DOHH2 (cell line): ENCODE measurements around the gene KMT5C.
A peak's percentile ranks its signal among the peaks of the same experiment; 100 is the strongest.

Source experiments
- H3F3A ChIP-seq: fragments of 200-600 bp; sonication (generic), shearing (Covaris generic); 2 replicates; pipeline ENCODE4 v1.6.0; 2016; ENCODE audit warnings: antibody characterized with exemption, mild to moderate bottlenecking; ENCODE audit not compliant: control insufficient read depth, insufficient read depth
- H3K27ac ChIP-seq: fragments of 200-600 bp; sonication (generic); 2 replicates; pipeline ENCODE4 v1.5.1; 2014; ENCODE audit warnings: low read depth, mild to moderate bottlenecking, low read length, moderate library complexity
- H3K27me3 ChIP-seq: fragments of 200-600 bp; sonication (generic); 2 replicates; pipeline ENCODE4 v1.6.1; 2014; ENCODE audit warnings: mild to moderate bottlenecking, low read length, mixed read lengths; ENCODE audit not compliant: control insufficient read depth
- H3K36me3 ChIP-seq: fragments of 200-600 bp; sonication (generic); 2 replicates; pipeline ENCODE4 v1.6.1; 2014; ENCODE audit warnings: mild to moderate bottlenecking, low read length, moderate library complexity, mixed read lengths; ENCODE audit not compliant: control insufficient read depth
- H3K4me1 ChIP-seq: fragments of 200-600 bp; sonication (generic); 2 replicates; pipeline ENCODE4 v1.6.1; 2014; ENCODE audit warnings: mild to moderate bottlenecking, low read length, mixed read lengths; ENCODE audit not compliant: control insufficient read depth
- H3K4me2 ChIP-seq: fragments of 200-600 bp; sonication (generic); 2 replicates; pipeline ENCODE4 v1.6.0; 2014; ENCODE audit warnings: mild to moderate bottlenecking, low read length, moderate library complexity
- H3K4me3 ChIP-seq: fragments of 200-600 bp; sonication (generic); 2 replicates; pipeline ENCODE4 v1.5.1; 2014; ENCODE audit warnings: mild to moderate bottlenecking, low read length, mixed read lengths
- H3K79me2 ChIP-seq: fragments of 200-600 bp; sonication (generic); 2 replicates; pipeline ENCODE4 v1.6.1; 2014; ENCODE audit warnings: mild to moderate bottlenecking, low read length, mixed read lengths; ENCODE audit not compliant: control insufficient read depth
- H3K9me2 ChIP-seq: fragments of 200-600 bp; sonication (generic); replicated peaks from 2 replicates; pipeline ENCODE4 v1.6.1; 2014; ENCODE audit warnings: mild to moderate bottlenecking, low read length, mixed read lengths; ENCODE audit not compliant: control insufficient read depth
- H3K9me3 ChIP-seq: fragments of 200-600 bp; sonication (generic); 2 replicates; pipeline ENCODE4 v1.6.1; 2014; ENCODE audit warnings: antibody characterized with exemption, low read length, mixed read lengths; ENCODE audit not compliant: control insufficient read depth, insufficient read depth
- H4K20me1 ChIP-seq: fragments of 200-600 bp; sonication (generic); 2 replicates; pipeline ENCODE4 v1.6.0; 2014; ENCODE audit warnings: low read depth, mild to moderate bottlenecking, antibody characterized with exemption, low read length, moderate library complexity; ENCODE audit not compliant: control insufficient read depth, insufficient read depth
- EZH2phosphoT487 ChIP-seq: fragments of 200-600 bp; sonication (generic); IDR thresholded peaks from 2 replicates; pipeline ENCODE4 v1.6.1; 2017; ENCODE audit warnings: borderline replicate concordance, mild to moderate bottlenecking, antibody characterized with exemption, low read length, moderate library complexity, mixed read lengths
- TF ChIP-seq, protein P1 (sequence below): fragments of 200-600 bp; sonication (generic); IDR thresholded peaks from one replicate; pipeline ENCODE4 v1.5.1; 2014; ENCODE audit warnings: antibody characterized with exemption, mild to moderate bottlenecking, low read depth, low read length; ENCODE audit not compliant: poor library complexity, severe bottlenecking

The KMT5C gene

DNA sequence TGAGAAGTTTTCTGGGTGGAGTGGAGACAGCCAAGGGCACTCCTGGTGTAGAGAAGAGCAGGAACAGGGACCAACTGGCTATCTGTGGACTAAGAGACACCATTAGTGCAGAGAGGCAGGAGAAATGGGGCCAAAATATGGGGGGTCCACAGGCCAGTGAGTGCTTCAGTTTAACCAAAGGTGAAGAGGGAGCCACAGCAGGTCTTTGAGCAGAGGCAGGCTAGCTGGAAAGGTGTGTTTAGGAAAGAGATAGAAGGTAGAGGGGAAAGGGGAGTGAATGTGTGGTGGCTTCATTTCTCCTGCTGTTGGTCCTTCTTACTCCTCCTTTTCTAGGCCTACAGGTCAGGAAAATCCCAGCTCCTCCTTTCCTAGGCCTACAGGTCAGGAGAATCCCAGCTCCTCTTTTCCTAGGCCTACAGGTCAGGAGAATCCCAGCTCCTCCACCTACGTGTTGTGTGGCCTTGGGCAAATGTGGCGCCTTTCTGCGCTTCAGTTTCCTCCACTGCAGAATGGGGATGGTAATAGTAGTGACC lies 42.9 kb downstream of the KMT5C start:
- no peak for TF ChIP-seq EZH2phosphoT487
- TF ChIP-seq, protein P1, sequence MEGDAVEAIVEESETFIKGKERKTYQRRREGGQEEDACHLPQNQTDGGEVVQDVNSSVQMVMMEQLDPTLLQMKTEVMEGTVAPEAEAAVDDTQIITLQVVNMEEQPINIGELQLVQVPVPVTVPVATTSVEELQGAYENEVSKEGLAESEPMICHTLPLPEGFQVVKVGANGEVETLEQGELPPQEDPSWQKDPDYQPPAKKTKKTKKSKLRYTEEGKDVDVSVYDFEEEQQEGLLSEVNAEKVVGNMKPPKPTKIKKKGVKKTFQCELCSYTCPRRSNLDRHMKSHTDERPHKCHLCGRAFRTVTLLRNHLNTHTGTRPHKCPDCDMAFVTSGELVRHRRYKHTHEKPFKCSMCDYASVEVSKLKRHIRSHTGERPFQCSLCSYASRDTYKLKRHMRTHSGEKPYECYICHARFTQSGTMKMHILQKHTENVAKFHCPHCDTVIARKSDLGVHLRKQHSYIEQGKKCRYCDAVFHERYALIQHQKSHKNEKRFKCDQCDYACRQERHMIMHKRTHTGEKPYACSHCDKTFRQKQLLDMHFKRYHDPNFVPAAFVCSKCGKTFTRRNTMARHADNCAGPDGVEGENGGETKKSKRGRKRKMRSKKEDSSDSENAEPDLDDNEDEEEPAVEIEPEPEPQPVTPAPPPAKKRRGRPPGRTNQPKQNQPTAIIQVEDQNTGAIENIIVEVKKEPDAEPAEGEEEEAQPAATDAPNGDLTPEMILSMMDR: no peak
- Histone ChIP-seq H3K79me2 (peaks cover 49% of the 10 kb centered on the region), H3K4me2 (peak overlapping the region; percentile 87)

DNA sequence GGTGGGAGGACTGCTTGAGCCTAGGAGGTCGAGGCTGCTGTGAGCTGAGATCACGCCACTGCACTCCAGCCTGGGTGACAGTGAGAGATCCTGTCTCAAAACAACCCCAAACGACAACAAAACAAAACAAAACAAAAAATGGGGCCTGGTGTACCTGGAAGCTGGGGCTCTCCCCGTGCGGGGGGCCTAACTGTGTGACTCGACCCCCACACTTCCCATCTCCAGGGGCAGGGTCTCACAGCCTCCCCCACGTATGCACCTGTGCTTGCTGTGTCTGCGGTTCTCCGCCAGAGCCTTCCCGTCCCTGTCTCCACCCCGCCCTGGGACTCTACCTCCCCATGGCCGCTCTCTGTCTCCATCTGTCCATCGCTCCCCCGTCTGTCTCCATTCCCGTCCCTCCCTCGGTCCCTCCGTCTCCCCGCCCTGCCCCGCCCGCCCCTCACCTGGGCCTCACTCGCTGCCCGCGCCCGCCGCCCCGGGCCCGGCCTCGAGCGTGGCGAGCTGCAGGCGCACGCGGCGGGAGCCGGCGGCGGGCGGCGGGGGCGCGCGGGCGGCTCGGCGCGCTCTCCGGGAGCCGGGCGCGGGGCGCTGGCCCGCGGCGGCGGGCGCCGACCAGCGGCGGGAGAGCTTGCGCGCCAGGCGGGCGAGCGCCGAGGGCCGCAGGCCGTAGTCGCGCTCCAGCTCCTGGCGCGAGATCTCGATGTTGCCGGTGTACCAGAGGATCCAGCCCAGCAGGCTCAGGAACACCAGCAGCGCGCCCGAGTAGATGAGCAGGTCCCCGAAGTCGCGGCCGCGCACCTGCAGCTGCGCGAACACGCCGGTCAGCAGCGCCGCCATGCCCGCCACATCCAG lies 43.8 kb downstream of the KMT5C start:
- H3K27ac ChIP-seq: peak overlapping the region; percentile 97
- TF ChIP-seq EZH2phosphoT487: no peak
- TF ChIP-seq, protein P1: no peak
- H3K36me3 ChIP-seq: peaks cover 36% of the 10 kb centered on the region
- no peaks in the 10 kb centered on the region for H3K9me3 ChIP-seq
- H3K4me3 ChIP-seq: peak overlapping the region; percentile 99
- peaks cover 58% of the 10 kb centered on the region for H3K79me2 ChIP-seq
- peaks cover 26% of the 10 kb centered on the region for H4K20me1 ChIP-seq
- H3F3A ChIP-seq: peaks cover 38% of the 10 kb centered on the region
- H3K4me2 ChIP-seq: peak overlapping the region; percentile 99
- H3K9me2 ChIP-seq: no peaks in the 10 kb centered on the region
- peaks cover 47% of the 10 kb centered on the region for H3K4me1 ChIP-seq
- peaks cover 3% of the 10 kb centered on the region; the same call in 1 of the 2 replicates for H3K27me3 ChIP-seq

More for the DNA sequence above, 42.9 kb downstream of the KMT5C start:
- Histone ChIP-seq H3K4me3 (peak overlapping the region; percentile 79), H4K20me1 (peaks cover 17% of the 10 kb centered on the region), H3K36me3 (peaks cover 27% of the 10 kb centered on the region), H3K9me2 (no peaks in the 10 kb centered on the region), H3K27ac (no peak overlapping the region), H3K27me3 (peaks cover 3% of the 10 kb centered on the region; the same call in 1 of the 2 replicates), H3K4me1 (peaks cover 38% of the 10 kb centered on the region), H3F3A (peaks cover 30% of the 10 kb centered on the region), H3K9me3 (no peaks in the 10 kb centered on the region)

GRCh38 chr19:55384131-55384919 lies 44.6 kb downstream of the KMT5C start, which contains the start of gene TMEM238:
Gene TMEM238, minus strand, starts transcription at chr19:55384292. Its CDS starts 33 bp downstream, at chr19:55384259.
- Histone ChIP-seq H3K9me2 (no peaks in the 10 kb centered on the region), H3K4me1 (peaks cover 51% of the 10 kb centered on the region), H3K4me2 (peak within 1 kb of the TSS; percentile 99), H3K27me3 (peaks cover 3% of the 10 kb centered on the region; the same call in 1 of the 2 replicates), H3F3A (peaks cover 45% of the 10 kb centered on the region), H3K79me2 (peaks cover 60% of the 10 kb centered on the region), H3K9me3 (no peaks in the 10 kb centered on the region), H3K36me3 (peaks cover 44% of the 10 kb centered on the region), H3K4me3 (peak within 1 kb of the TSS; percentile 99), H4K20me1 (peaks cover 29% of the 10 kb centered on the region), H3K27ac (peak within 1 kb of the TSS; percentile 97)
- TF ChIP-seq, protein P1: no peak
